Neuronal stem cell (in vitro differentiated cells): ENCODE data around the gene KANK3.

ENCODE experiments used
- DNase-seq: peaks from one replicate; pipeline ENCODE4 v3.0.0-alpha.2; 2013; ENCODE audit warnings: low spot score
- H2AFZ ChIP-seq: one replicate; pipeline ENCODE4 v1.6.1; 2013; ENCODE audit warnings: mild to moderate bottlenecking, low read length, inconsistent platforms
- H2AK5ac ChIP-seq: 2 replicates; pipeline ENCODE4 v1.6.1; 2013; ENCODE audit warnings: low read depth, mild to moderate bottlenecking, inconsistent platforms, low read length, moderate library complexity, mixed read lengths
- H2BK120ac ChIP-seq: 2 replicates; pipeline ENCODE4 v1.6.1; 2013; ENCODE audit warnings: low read depth, mild to moderate bottlenecking, inconsistent platforms, low read length, moderate library complexity, mixed read lengths
- H2BK12ac ChIP-seq: one replicate; pipeline ENCODE4 v1.6.1; 2013; ENCODE audit warnings: low read length, inconsistent platforms
- H2BK15ac ChIP-seq: 2 replicates; pipeline ENCODE4 v1.6.1; 2013; ENCODE audit warnings: mild to moderate bottlenecking, low read length, inconsistent platforms, mixed read lengths
- H2BK5ac ChIP-seq: one replicate; pipeline ENCODE4 v1.6.1; 2013; ENCODE audit warnings: inconsistent platforms, mild to moderate bottlenecking, low read length, moderate library complexity
- H3K14ac ChIP-seq: one replicate; pipeline ENCODE4 v1.6.1; 2013; ENCODE audit warnings: low read length, inconsistent platforms
- H3K18ac ChIP-seq: 2 replicates; pipeline ENCODE4 v1.6.1; 2013; ENCODE audit warnings: low read length, inconsistent platforms
- H3K23ac ChIP-seq: 2 replicates; pipeline ENCODE4 v1.6.1; 2013; ENCODE audit warnings: low read depth, mild to moderate bottlenecking, mixed read lengths, low read length, inconsistent platforms; ENCODE audit not compliant: poor library complexity
- H3K27ac ChIP-seq: replicated peaks from 3 replicates; pipeline ENCODE4 v1.5.1; 2013; ENCODE audit warnings: low read length, inconsistent platforms
- H3K27me3 ChIP-seq, 3 experiments: 2 replicates each; pipeline ENCODE4 v1.6.1; 2013; ENCODE audit warnings: low read length in 3 of 3, mild to moderate bottlenecking in 2 of 3, inconsistent platforms in 1 of 3, low read depth in 1 of 3, mixed read lengths in 1 of 3, moderate library complexity in 1 of 3; ENCODE audit not compliant: control insufficient read depth in 3 of 3, insufficient read depth in 3 of 3
- H3K36me3 ChIP-seq, 2 donors: replicated peaks in 1 of 2; 2 replicates each; pipeline ENCODE4 v1.6.1; 2013; ENCODE audit warnings: low read length in 2 of 2; ENCODE audit not compliant: control insufficient read depth in 2 of 2, insufficient read depth in 2 of 2
- H3K4ac ChIP-seq: 2 replicates; pipeline ENCODE4 v1.6.1; 2013; ENCODE audit warnings: inconsistent platforms, mild to moderate bottlenecking, low read length, moderate library complexity
- H3K4me1 ChIP-seq, 2 donors: 1 replicate in 1 of 2; 2 replicates in 1 of 2; pipeline ENCODE4 v1.6.1; 2013; ENCODE audit warnings: low read length in 2 of 2, low read depth in 1 of 2; ENCODE audit not compliant: control insufficient read depth in 2 of 2, insufficient read depth in 1 of 2
- H3K4me2 ChIP-seq: one replicate; pipeline ENCODE4 v1.6.1; 2013; ENCODE audit warnings: mild to moderate bottlenecking, low read length, inconsistent platforms; ENCODE audit not compliant: insufficient read depth, poor library complexity, severe bottlenecking
- H3K4me3 ChIP-seq, 2 donors: 2 replicates each; pipeline ENCODE4 v1.5.1; 2013; ENCODE audit warnings: low read length in 2 of 2, mild to moderate bottlenecking in 2 of 2, inconsistent platforms in 1 of 2, moderate library complexity in 1 of 2
- H3K79me1 ChIP-seq: one replicate; pipeline ENCODE4 v1.6.1; 2013; ENCODE audit warnings: low read depth, mild to moderate bottlenecking, inconsistent platforms, low read length, moderate library complexity
- H3K9ac ChIP-seq: one replicate; pipeline ENCODE4 v1.6.1; 2013; ENCODE audit warnings: mild to moderate bottlenecking, low read depth, low read length, inconsistent platforms; ENCODE audit not compliant: poor library complexity
- H3K9me3 ChIP-seq, 2 donors: replicated peaks in 1 of 2; 2 replicates each; pipeline versions ENCODE3 to v1.6.1; 2013; ENCODE audit warnings: low read length in 2 of 2, mild to moderate bottlenecking in 2 of 2, inconsistent platforms in 1 of 2, low read depth in 1 of 2, mixed read lengths in 1 of 2, moderate library complexity in 1 of 2; ENCODE audit not compliant: control insufficient read depth in 2 of 2, insufficient read depth in 1 of 2
- H4K8ac ChIP-seq: one replicate; pipeline ENCODE4 v1.6.1; 2013; ENCODE audit warnings: low read depth, mild to moderate bottlenecking, inconsistent platforms, low read length, moderate library complexity
- H4K91ac ChIP-seq: one replicate; pipeline ENCODE4 v1.6.1; 2013; ENCODE audit warnings: low read length, low read depth, mild to moderate bottlenecking, inconsistent platforms; ENCODE audit not compliant: poor library complexity
- WGBS, 2 donors: extraction: QIAGEN DNeasy Blood & Tissue Kit; methylation state at CpG; one replicate each; pipeline ENCODE4 v1.1.7; 2013; ENCODE audit warnings: missing lambda C conversion rate in 2 of 2, mixed read lengths in 1 of 2; ENCODE audit not compliant: insufficient read length in 2 of 2, insufficient replicate concordance in 1 of 2; ENCODE audit errors: extremely low coverage in 2 of 2; 5-methylcytosine and 5-hydroxymethylcytosine counted together

The KANK3 gene

DNA sequence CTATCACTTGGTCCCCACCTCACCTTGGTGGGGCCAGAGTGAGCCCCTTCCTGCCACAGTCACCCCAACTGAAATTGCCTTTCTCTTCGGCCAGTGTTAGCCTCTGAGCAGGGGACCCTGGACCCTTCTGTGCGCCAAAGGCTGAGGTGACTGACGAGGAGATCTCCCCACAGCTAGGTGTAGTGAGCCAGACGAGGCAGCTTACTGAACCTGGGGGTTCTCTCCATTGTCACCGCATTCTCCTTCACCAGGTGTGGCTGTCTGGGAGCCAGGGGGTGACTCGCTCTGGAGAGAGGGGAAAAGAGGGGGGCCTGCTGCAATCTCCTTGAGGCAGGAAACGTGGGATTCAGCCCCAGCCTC, 20.4 kb downstream of the KANK3 start:
- Histone ChIP-seq H3K27ac (no peak overlapping the region), H3K14ac (no peak overlapping the region), H2BK5ac (no peak overlapping the region), H2AK5ac (no peak overlapping the region), H2BK12ac (no peak overlapping the region), H3K23ac (no peak overlapping the region), H3K9ac (no peak overlapping the region), H3K18ac (no peak overlapping the region), H2BK120ac (no peak overlapping the region), H4K8ac (no peak overlapping the region), H2AFZ (no peak overlapping the region), H3K4me3 (peak overlapping the region in 1 of 2 donors; percentile 89), H3K4ac (no peak overlapping the region), H3K79me1 (peaks cover 19% of the 10 kb centered on the region), H2BK15ac (no peak overlapping the region), H3K4me2 (peak overlapping the region; percentile 86), H3K27me3 (no peaks in the 10 kb centered on the region), H3K36me3 (peaks cover 13 to 33% of the 10 kb centered on the region in 2 donors), H3K9me3 (peaks cover 0 to 2% of the 10 kb centered on the region in 2 donors), H3K4me1 (peaks cover 9 to 12% of the 10 kb centered on the region in 2 donors), H4K91ac (no peak overlapping the region)
- no CpG with 5 or more reads among the region's 7 CpGs for WGBS, 2 donors
- DNase-seq = no peak

DNA sequence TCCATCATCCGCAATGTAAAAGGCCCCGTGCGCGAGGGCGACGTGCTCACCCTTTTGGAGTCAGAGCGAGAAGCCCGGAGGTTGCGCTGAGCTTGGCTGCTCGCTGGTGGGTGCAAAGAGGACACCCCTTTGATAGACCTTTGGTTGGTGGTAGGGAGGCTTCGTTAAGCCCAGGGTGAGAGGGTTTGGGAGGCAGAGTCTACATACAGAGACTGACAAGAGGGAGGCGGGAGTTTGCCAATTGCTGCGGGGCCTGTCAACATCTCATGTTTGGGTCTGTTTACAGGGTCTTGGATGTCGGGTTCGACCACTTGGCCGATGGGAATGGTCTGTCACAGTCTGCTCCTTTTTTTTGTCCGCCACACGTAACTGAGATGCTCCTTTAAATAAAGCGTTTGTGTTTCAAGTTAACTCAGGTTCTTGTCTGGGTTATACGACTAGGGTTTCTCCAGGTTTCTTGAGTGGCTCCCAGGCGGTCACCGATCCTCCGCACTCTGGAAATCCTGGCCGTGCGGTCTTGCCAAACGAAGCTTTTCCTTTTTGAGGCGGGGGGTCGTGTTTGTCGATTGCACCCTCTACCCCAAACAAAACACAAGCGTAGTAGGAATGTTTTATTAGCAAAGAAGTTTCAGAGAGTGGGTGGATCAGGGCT, 20.9 kb downstream of the KANK3 start:
- Histone ChIP-seq H2BK120ac (no peak overlapping the region), H3K9ac (peak overlapping the region; percentile 85)
- no peak for DNase-seq

DNA sequence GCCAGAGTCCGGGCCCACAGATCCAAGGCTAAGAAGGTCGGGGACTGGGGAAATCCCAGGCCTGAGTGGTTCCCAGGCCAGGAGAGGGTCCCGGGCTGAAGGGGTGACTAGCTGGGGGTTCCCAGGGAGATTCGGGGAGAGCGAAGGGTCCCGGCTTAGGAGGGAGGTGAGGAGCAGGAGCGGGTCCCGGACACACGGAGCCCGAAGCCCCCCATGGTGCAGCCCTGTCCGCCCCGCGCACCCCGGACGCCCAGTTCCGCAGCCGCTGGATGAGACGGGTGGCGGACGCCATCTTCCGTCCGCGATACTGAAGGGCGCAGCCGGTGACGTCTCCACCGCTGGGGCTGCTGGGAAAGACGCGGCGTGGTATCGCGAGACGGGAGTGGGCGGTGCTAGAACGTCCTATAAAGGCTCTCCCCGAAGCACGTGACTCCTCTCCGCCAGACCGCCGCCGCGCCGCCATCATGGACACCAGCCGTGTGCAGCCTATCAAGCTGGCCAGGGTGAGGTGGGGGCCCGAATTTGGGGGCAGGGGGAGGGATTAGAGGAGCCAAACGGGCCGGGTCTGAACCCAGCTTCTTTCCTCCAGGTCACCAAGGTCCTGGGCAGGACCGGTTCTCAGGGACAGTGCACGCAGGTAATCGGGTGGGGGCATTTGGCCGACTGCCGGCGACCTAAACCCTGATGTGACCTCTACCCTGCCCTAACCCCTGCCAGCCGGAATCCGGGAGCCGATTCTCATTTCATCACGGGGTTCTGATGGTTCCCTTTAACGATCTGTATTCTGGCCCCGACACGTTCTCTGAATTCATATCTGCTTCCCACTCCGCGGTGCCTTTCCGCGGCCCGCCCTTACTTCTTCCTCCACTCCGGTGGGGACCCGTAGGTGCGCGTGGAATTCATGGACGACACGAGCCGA, 21.7 kb downstream of the KANK3 start, which contains the start of the genes NDUFA7 and RPS28:
Gene NDUFA7, minus strand, starts transcription at position 309 of the 919 bp plus-strand sequence. Its CDS starts 17 bp downstream, at position 292.
Gene RPS28, plus strand, starts transcription at position 430 of the 919 bp plus-strand sequence. Its CDS starts 35 bp downstream, at position 465.
- peaks cover 13 to 41% of the 10 kb centered on the region in 2 donors for H3K36me3 ChIP-seq
- peak within 1 kb of the TSS; percentile 40 for H3K14ac ChIP-seq
- peak; percentile 97 for DNase-seq
- no peak within 1 kb of the TSS for H3K4ac ChIP-seq
- H2AK5ac ChIP-seq = peak within 1 kb of the TSS; percentile 90
- peak within 1 kb of the TSS; percentile 89 to 91 for H3K4me3 ChIP-seq
- H2BK12ac ChIP-seq = no peak within 1 kb of the TSS
- H3K27ac ChIP-seq = no peak within 1 kb of the TSS
- peak within 1 kb of the TSS; percentile 77 for H2BK5ac ChIP-seq
- H3K4me1 ChIP-seq = peaks cover 9 to 12% of the 10 kb centered on the region in 2 donors
- WGBS, 2 donors = no CpG with 5 or more reads among the region's 72 CpGs
- no peak within 1 kb of the TSS for H2BK120ac ChIP-seq
- peak within 1 kb of the TSS; percentile 93 for H3K18ac ChIP-seq
- peak within 1 kb of the TSS; percentile 20 for H4K8ac ChIP-seq
- H2BK15ac ChIP-seq = peak within 1 kb of the TSS; percentile 28
- peak within 1 kb of the TSS; percentile 100 for H3K23ac ChIP-seq
- H3K4me2 ChIP-seq = peak within 1 kb of the TSS; percentile 86
- peaks cover 20% of the 10 kb centered on the region for H3K79me1 ChIP-seq
- H3K9me3 ChIP-seq = no peaks in the 10 kb centered on the region
- H3K27me3 ChIP-seq = no peaks in the 10 kb centered on the region
- H2AFZ ChIP-seq = peak within 1 kb of the TSS; percentile 77
- peak within 1 kb of the TSS; percentile 89 for H3K9ac ChIP-seq
- no peak within 1 kb of the TSS for H4K91ac ChIP-seq

More for the DNA sequence above, 20.9 kb downstream of the KANK3 start:
- no peak overlapping the region for H4K91ac ChIP-seq
- peaks cover 19% of the 10 kb centered on the region for H3K79me1 ChIP-seq
- no CpG with 5 or more reads among the region's 30 CpGs for whole genome bisulfite sequencing, 2 donors
- peak overlapping the region; percentile 86 for H3K4me2 ChIP-seq
- peaks cover 9 to 12% of the 10 kb centered on the region in 2 donors for H3K4me1 ChIP-seq
- H2BK15ac ChIP-seq = no peak overlapping the region
- H3K9me3 ChIP-seq = peaks cover 0 to 2% of the 10 kb centered on the region in 2 donors
- H3K4ac ChIP-seq = no peak overlapping the region
- H2AFZ ChIP-seq = peak overlapping the region; percentile 74
- no peak overlapping the region for H4K8ac ChIP-seq
- no peak overlapping the region for H3K23ac ChIP-seq
- H3K36me3 ChIP-seq = peaks cover 13 to 34% of the 10 kb centered on the region in 2 donors
- peak overlapping the region; percentile 65 for H3K18ac ChIP-seq
- H2BK12ac ChIP-seq = no peak overlapping the region
- H2BK5ac ChIP-seq = no peak overlapping the region
- H2AK5ac ChIP-seq = no peak overlapping the region
- peak overlapping the region; percentile 31 for H3K14ac ChIP-seq
- no peak overlapping the region for H3K27ac ChIP-seq
- peak overlapping the region; percentile 83 to 89 for H3K4me3 ChIP-seq
- no peaks in the 10 kb centered on the region for H3K27me3 ChIP-seq
